Gastrocnemius medialis (tissue), 4 donors: Measurements from ENCODE around the gene TTLL8.

Experiments
- POLR2A ChIP-seq, 2 donors: fragments of 450-650 bp; IDR thresholded peaks; one replicate each; pipeline ENCODE4 v1.6.1; 2017; ENCODE audit warnings: antibody characterized with exemption in 2 of 2, mild to moderate bottlenecking in 2 of 2, moderate library complexity in 2 of 2
- TF ChIP-seq, protein P1 (sequence below), 5 experiments: fragments of 450-650 bp in 3 of 5; fragments of 200-600 bp in 2 of 5; sonication (generic) in 2 of 5; IDR thresholded peaks in 4 of 5; conservative IDR thresholded peaks in 1 of 5; 1 replicate in 4 of 5; 2 replicates in 1 of 5; pipeline ENCODE4 v1.5.1; 2016 to 2019; ENCODE audit warnings: antibody characterized with exemption in 5 of 5, mild to moderate bottlenecking in 3 of 5, moderate library complexity in 3 of 5

DNA sequence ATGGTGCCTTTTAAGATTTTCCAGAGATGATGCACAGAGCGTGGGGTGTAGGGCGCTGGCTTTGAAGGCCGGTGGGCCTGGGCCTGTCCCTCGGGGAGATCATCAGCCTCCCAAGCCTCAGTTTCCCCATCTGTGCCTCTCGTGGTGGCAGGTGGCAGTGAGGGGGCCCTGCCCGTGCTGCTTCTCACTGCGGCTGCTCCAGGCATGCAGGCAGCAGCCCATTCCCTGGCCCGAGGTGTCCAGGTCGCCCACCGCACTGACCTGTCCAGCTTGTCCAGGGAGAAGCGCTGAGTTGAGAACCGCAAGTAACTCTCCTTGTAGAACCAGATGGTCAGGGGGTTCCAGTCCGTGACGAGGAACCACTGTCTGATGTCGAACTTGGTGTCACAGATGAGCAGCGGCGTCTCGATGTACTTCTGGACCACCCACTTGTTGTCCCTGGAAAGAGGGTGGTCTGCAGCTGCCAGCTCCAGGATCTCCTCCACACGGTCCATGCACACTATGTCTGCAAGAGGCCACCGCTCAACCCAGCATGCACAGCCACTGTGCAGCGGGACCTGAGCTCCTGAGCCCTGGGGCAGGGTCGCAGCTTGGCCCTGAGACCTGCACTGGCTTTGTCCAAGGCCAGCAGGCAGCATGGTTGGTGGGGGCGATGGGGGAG is 25.0 kb downstream of the TTLL8 start:
- no peak for TF ChIP-seq POLR2A (IDR thresholded peaks at IDR 0.05)
- TF ChIP-seq, protein P1, sequence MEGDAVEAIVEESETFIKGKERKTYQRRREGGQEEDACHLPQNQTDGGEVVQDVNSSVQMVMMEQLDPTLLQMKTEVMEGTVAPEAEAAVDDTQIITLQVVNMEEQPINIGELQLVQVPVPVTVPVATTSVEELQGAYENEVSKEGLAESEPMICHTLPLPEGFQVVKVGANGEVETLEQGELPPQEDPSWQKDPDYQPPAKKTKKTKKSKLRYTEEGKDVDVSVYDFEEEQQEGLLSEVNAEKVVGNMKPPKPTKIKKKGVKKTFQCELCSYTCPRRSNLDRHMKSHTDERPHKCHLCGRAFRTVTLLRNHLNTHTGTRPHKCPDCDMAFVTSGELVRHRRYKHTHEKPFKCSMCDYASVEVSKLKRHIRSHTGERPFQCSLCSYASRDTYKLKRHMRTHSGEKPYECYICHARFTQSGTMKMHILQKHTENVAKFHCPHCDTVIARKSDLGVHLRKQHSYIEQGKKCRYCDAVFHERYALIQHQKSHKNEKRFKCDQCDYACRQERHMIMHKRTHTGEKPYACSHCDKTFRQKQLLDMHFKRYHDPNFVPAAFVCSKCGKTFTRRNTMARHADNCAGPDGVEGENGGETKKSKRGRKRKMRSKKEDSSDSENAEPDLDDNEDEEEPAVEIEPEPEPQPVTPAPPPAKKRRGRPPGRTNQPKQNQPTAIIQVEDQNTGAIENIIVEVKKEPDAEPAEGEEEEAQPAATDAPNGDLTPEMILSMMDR (IDR thresholded peaks at IDR 0.05 in 4 of 5, conservative IDR thresholded peaks at IDR 0.05 in 1 of 5): no peak
